Stimulated activated naive CD8-positive, alpha-beta T cell treated with anti-CD3 and anti-CD28 coated beads, Interleukin-15, Interleukin-2, amounts not matched to agents 100 ng/mL and 50 ng/mL, for 24 hours (primary cell): Measurements from ENCODE around the gene C16orf95.
"Not testable (repeated sequence)": the region's sequence is repeated elsewhere in the genome, so short reads cannot be mapped to it uniquely, and the experiment has no call there.

Experiments
- H3K27ac Mint-ChIP-seq: one replicate; pipeline ENCODE4 v1.8.0; 2021; ENCODE audit warnings: mild to moderate bottlenecking, mixed read lengths
- H3K27me3 Mint-ChIP-seq: one replicate; pipeline ENCODE4 v1.8.0; 2021; ENCODE audit warnings: mixed read lengths
- H3K36me3 Mint-ChIP-seq: one replicate; pipeline ENCODE4 v1.8.0; 2021; ENCODE audit warnings: low read depth, mixed read lengths
- H3K4me1 Mint-ChIP-seq: one replicate; pipeline ENCODE4 v1.8.0; 2021; ENCODE audit warnings: low read depth, mixed read lengths
- H3K4me3 Mint-ChIP-seq: one replicate; pipeline ENCODE4 v1.8.0; 2021; ENCODE audit warnings: mild to moderate bottlenecking, mixed read lengths
- H3K9me3 Mint-ChIP-seq: one replicate; pipeline ENCODE4 v1.8.0; 2021; ENCODE audit warnings: mixed read lengths

The C16orf95 gene, protein sequence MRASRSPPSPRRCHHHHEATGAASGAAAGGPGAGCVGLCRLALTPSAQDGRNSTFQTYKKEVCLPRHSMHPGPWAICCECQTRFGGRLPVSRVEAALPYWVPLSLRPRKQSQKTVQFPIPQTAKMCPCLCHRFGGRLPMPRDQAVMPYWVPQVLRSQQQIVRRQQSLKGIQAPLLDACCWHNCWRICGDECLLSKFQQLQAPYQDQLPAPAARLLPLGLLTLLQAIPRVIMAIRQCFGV

DNA sequence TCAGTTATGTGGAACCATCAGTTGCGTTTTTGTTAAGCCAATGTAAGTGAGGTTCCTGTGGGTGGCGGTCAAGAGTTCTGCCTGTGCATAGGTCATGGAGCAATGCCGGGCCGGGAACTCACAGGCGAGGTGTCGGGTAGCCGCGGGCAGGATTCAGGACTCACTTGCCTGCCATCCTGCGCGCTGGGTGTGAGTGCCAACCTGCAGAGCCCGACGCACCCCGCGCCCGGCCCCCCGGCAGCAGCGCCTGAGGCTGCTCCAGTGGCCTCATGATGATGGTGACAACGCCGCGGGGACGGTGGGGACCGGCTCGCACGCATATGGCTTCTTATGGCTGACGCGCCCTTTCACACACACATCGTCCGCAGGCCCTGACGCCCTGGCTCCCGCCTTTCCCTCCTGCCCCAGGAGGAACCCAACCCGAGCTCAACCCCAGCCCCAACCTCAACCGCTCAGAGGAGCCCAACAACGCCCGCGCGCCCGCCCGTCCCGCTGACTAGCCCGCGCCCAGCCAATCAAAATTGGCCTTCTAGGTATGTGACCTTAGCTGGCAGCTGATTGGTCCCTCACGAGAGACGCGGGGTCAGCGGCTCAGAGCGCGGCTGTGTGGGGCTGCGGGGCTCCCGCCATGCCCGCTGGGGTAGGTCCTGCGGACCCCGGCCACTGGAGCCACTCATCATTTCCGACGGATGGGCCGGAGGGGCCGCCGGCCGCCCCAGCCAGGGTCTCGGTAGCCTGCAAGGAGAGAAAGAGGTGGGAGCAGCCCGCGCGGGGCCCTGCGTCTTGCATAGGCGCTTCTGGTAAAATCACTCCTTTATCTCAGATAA is at the start of gene C16orf95:
Gene C16orf95 (minus strand): TSS at position 470 of the 827 bp plus-strand sequence. CDS start 150 bp downstream, at position 320.
- Mint-ChIP-seq H3K4me1 (peaks cover 21% of the 10 kb centered on the region), H3K36me3 (peaks cover 16% of the 10 kb centered on the region), H3K9me3 (no peaks in the 10 kb centered on the region), H3K4me3 (peak within 1 kb of the TSS; percentile 97), H3K27ac (peak within 1 kb of the TSS; percentile 98), H3K27me3 (no peaks in the 10 kb centered on the region)

- H3K27me3 Mint-ChIP-seq, result no peaks in the 10 kb centered on the region
- peaks cover 57% of the 10 kb centered on the region for H3K4me1 Mint-ChIP-seq
- peaks cover 26% of the 10 kb centered on the region for H3K36me3 Mint-ChIP-seq
- H3K4me3 Mint-ChIP-seq, result no peak overlapping the region
- no peaks in the 10 kb centered on the region for H3K9me3 Mint-ChIP-seq
- H3K27ac Mint-ChIP-seq, result no peak overlapping the region
Observed at GRCh38 chr16:87366930-87367329, 49.7 kb upstream of the C16orf95 start.

DNA sequence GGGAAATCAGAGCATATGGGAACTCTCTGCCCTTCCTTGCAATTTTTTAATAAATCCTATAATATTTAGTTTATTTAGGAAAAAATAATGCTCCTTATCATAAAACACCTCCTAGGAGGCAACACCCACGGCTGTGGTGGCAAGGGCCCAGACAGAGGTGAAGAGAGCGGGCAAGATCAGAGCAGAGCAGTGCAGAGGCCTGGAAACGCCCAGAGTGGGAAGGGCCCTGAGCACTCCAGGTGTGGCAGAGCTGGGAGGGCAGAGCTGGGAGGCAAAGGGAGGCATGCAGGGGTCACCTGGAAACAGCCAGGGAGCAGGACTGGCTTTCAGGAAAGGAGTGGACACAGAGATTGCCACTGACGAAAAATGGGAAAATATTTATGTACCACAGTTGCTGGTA is 49.1 kb upstream of the C16orf95 start:
- Mint-ChIP-seq H3K9me3 (no peaks in the 10 kb centered on the region), H3K27ac (peak overlapping the region; percentile 67), H3K4me3 (no peak overlapping the region), H3K36me3 (peaks cover 26% of the 10 kb centered on the region), H3K27me3 (no peaks in the 10 kb centered on the region), H3K4me1 (peaks cover 51% of the 10 kb centered on the region)

DNA sequence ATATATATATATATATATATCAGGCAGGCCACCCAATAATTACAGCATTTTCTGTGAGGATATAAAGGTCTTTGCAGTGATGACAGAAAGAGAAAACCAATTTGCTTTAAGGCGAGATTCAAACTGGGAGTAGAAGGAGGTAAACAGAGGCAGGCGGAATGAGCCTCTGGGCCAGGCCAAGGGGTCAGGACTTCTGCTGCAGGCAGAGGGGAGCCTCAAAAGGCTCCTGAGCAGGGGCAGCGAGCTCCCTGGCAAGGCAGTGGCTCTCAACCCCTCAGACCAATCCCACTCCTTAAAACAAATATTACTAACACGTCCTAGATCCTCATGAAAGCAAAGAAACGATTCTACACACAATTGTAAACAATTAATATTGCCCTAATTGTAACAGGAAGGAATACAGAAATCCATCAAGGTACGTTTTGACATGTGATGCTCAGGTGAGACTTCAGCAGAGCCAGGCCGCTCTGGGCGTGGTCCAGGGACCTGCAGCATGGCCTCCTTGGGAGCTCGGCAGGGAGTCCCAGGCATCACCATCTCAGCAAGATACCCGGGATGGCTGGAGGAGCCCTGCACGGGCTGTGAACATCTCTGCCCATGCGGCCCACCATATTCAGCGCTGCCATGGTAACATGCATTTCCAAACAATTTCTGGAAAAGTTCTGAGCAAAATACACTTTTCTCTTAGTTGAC is 48.0 kb upstream of the C16orf95 start:
- H3K4me1 Mint-ChIP-seq, result peaks cover 48% of the 10 kb centered on the region

DNA sequence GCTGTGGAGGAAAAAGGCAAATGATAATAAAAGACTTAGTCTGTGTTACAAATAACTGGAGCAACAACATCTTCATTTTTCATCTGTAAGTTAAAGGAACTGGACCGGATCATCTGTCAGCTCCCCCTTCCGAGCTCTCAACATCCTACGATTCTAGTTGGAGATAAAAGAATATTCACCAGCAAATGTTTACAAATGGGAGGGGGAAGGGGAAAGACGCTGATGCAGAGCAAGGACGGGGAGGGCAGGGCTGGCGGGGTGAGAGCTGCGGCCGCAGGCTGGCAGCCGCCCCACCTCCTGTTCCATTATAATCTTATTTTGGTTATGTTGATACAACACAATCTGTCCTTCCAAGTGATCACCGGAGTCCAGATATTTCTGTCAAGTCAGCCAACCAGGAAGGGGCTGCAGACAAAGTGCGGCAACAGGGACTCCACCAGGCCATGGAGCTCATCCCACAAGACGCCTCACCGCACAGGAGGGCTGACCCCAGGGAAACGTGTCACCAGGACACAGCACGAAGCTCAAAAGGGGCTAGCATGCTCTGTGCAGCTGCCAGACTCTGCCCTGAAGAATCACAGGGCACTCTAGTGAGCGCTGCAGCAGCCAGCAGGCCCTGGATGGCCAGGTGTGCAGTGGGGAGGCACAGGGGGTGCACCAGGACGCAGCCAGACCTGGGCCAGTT is 46.7 kb upstream of the C16orf95 start:
- H3K27ac Mint-ChIP-seq, result no peak overlapping the region
- no peaks in the 10 kb centered on the region for H3K9me3 Mint-ChIP-seq
- H3K27me3 Mint-ChIP-seq, result no peaks in the 10 kb centered on the region
- H3K4me3 Mint-ChIP-seq, result no peak overlapping the region
- peaks cover 37% of the 10 kb centered on the region for H3K4me1 Mint-ChIP-seq
- peaks cover 35% of the 10 kb centered on the region for H3K36me3 Mint-ChIP-seq

More for the DNA sequence above, 48.0 kb upstream of the C16orf95 start:
- Mint-ChIP-seq H3K27ac (no peak overlapping the region), H3K27me3 (no peaks in the 10 kb centered on the region), H3K36me3 (peaks cover 29% of the 10 kb centered on the region), H3K4me3 (no peak overlapping the region), H3K9me3 (no peaks in the 10 kb centered on the region)

DNA sequence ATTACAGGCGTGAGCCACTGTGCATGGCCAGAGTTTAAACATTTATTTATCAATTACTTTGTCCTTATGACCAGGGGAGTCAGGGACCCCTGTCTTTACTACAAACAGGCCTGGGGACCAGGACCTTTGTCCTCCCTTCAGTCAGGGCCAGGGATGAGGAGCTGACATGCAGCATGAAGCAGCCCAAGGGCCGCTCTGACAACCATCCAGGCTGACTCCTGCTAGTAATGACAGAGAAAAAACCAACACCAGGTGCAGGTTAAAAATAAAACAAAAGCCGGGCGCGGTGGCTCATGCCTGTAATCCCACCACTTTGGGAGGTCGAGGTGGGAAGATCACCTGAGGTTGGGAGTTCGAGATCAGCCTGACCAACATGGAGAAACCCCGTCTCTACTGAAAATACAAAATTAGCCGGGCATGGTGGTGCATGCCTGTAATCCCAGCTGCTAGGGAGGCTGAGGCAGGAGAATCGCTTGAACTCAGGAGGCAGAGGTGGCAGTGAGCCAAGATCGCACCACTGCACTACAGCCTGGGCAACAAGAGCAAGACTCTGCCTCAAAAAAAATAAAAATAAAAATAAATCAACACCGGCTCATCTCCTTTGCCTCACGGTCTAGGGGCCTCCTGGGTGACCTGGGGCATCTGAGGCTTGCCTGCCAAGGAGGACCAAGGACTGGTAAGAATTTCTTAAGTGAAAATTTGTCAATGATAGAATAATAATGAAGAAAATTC is 45.8 kb upstream of the C16orf95 start:
- not testable (repeated sequence) for H3K4me3 Mint-ChIP-seq, H3K27me3 Mint-ChIP-seq, H3K9me3 Mint-ChIP-seq, H3K27ac Mint-ChIP-seq
- peaks cover 28% of the 10 kb centered on the region for H3K4me1 Mint-ChIP-seq
- H3K36me3 Mint-ChIP-seq, result peaks cover 43% of the 10 kb centered on the region

DNA sequence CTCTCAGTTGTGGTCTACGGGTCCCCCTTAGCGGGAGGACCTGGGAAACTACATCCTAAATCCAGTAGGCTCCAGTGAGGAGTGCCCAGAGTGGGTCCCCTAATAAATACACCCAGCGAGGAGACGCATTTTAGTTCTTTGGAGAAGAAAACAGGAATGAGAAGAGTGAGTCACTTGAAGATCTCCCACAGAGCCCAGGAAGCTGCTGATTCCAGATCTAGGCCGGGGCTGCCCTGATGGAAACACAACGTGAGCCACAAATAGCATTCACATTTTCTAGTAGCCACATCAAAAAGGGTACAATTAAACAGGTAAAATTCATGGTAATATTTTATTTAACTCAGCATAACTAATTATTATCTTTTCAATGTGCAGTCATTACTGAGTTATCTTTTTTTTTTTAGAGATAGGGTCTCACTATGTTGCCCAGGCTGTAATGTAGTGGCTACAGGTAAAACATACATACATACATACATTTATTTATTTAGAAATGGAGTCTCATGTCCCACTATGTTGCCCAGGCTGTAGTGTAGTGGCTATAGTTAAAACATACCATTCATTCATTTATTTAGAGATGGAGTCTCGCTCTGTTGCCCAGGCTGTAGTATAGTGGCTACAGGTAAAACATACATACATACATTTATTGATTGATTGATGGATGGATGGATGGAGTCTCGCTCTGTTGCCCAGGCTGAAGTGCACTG is 44.9 kb upstream of the C16orf95 start:
- Mint-ChIP-seq H3K4me3 (no peak overlapping the region), H3K36me3 (peaks cover 39% of the 10 kb centered on the region), H3K4me1 (peaks cover 18% of the 10 kb centered on the region), H3K9me3 (no peaks in the 10 kb centered on the region), H3K27ac (no peak overlapping the region), H3K27me3 (no peaks in the 10 kb centered on the region)

GRCh38 chr16:87360862-87361610 is 43.8 kb upstream of the C16orf95 start:
- peaks cover 39% of the 10 kb centered on the region for H3K36me3 Mint-ChIP-seq

GRCh38 chr16:87359121-87359520 is 41.9 kb upstream of the C16orf95 start:
- Mint-ChIP-seq H3K27me3 (no peaks in the 10 kb centered on the region), H3K36me3 (peaks cover 40% of the 10 kb centered on the region), H3K4me3 (no peak overlapping the region), H3K4me1 (peaks cover under 1% of the 10 kb centered on the region), H3K9me3 (no peaks in the 10 kb centered on the region), H3K27ac (no peak overlapping the region)

More at GRCh38 chr16:87360862-87361610, 43.8 kb upstream of the C16orf95 start:
- Mint-ChIP-seq H3K4me1 (peaks cover 13% of the 10 kb centered on the region), H3K9me3 (no peaks in the 10 kb centered on the region), H3K27me3 (no peaks in the 10 kb centered on the region), H3K4me3 (no peak overlapping the region), H3K27ac (no peak overlapping the region)

- Mint-ChIP-seq H3K9me3 (no peaks in the 10 kb centered on the region), H3K4me1 (no peaks in the 10 kb centered on the region), H3K27me3 (no peaks in the 10 kb centered on the region), H3K4me3 (no peak overlapping the region), H3K36me3 (peaks cover 40% of the 10 kb centered on the region), H3K27ac (no peak overlapping the region)
Observed at GRCh38 chr16:87358696-87359095, 41.5 kb upstream of the C16orf95 start.

- no peaks in the 10 kb centered on the region for H3K27me3 Mint-ChIP-seq
- H3K4me1 Mint-ChIP-seq, result no peaks in the 10 kb centered on the region
- no peaks in the 10 kb centered on the region for H3K9me3 Mint-ChIP-seq
- peaks cover 35% of the 10 kb centered on the region for H3K36me3 Mint-ChIP-seq
- no peak overlapping the region for H3K27ac Mint-ChIP-seq
- H3K4me3 Mint-ChIP-seq, result no peak overlapping the region
Observed at GRCh38 chr16:87358250-87358649, 41.1 kb upstream of the C16orf95 start.

GRCh38 chr16:87356491-87356853 is 39.3 kb upstream of the C16orf95 start:
- Mint-ChIP-seq H3K27me3 (no peaks in the 10 kb centered on the region), H3K9me3 (no peaks in the 10 kb centered on the region), H3K27ac (no peak overlapping the region), H3K4me1 (no peaks in the 10 kb centered on the region), H3K36me3 (peaks cover 35% of the 10 kb centered on the region), H3K4me3 (no peak overlapping the region)

DNA sequence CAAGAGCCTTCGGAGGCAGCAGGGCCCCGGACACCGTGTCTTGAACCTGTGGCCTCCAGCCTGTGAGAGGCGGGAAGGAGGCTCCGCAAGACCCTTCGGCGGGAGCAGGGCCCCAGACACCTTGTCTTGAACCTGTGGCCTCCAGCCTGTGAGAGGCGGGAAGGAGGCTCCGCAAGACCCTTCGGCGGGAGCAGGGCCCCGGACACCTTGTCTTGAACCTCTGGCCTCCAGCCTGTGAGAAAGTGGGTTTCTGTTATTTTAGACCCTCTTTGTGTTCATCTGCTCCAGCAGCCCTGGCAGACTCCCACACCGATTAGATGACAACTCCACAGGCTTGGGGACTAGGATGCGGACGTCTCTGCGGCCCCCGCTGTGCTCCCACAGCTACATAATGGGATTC is 36.4 kb upstream of the C16orf95 start:
- no peak overlapping the region for H3K27ac Mint-ChIP-seq
- no peaks in the 10 kb centered on the region for H3K9me3 Mint-ChIP-seq
- no peak overlapping the region for H3K4me3 Mint-ChIP-seq
- H3K27me3 Mint-ChIP-seq, result no peaks in the 10 kb centered on the region
- peaks cover 20% of the 10 kb centered on the region for H3K36me3 Mint-ChIP-seq
- H3K4me1 Mint-ChIP-seq, result no peaks in the 10 kb centered on the region
